HG02885 (cell line): ENCODE measurements around the gene WTIP.

Source experiments
- ATAC-seq: cut with Tn5 transposase; IDR thresholded peaks from one replicate; pipeline ENCODE4 v1.9.1; 2021; ENCODE audit warnings: mild to moderate bottlenecking; ENCODE audit not compliant: unreplicated experiment, poor library complexity

WTIP gene

GRCh38 chr19:34549833-34550232 lies 68.3 kb downstream of the WTIP start:
- ATAC-seq: no peak

GRCh38 chr19:34555447-34555846 lies 73.9 kb downstream of the WTIP start:
- no peak for ATAC-seq

GRCh38 chr19:34556488-34556887 lies 74.9 kb downstream of the WTIP start:
- ATAC-seq: no peak

- ATAC-seq: no peak
Measured at GRCh38 chr19:34559045-34559444, 77.5 kb downstream of the WTIP start.

GRCh38 chr19:34560229-34560628 lies 78.7 kb downstream of the WTIP start:
- no peak for ATAC-seq
